Esophagus squamous epithelium (tissue), 5 donors: ENCODE measurements around the gene SAPCD2. TPM values are rescaled to one million over a fixed set of nuclear protein-coding genes. Genes with fewer than 3 reads are reported as not detected.

Experiments used
- DNase-seq: peaks from one replicate; lab custom pipeline; 2025; lab: John Stamatoyannopoulos, UW
- H3K27ac ChIP-seq, 4 donors: fragments of 200-600 bp; sonication (generic); one replicate each; pipeline ENCODE4 v1.5.1; 2016 to 2019; ENCODE audit warnings: mild to moderate bottlenecking in 1 of 4
- H3K27me3 ChIP-seq, 4 donors: fragments of 200-600 bp; sonication (generic); 1 replicate in 3 of 4; 2 replicates in 1 of 4; pipeline versions ENCODE4 v1.5.1 to v1.6.0; 2017 to 2021; ENCODE audit warnings: antibody characterized with exemption in 1 of 4
- H3K36me3 ChIP-seq, 3 donors: fragments of 200-600 bp; sonication (generic); one replicate each; pipeline ENCODE4 v1.5.1; 2016 to 2019
- H3K4me1 ChIP-seq, 3 donors: fragments of 200-600 bp; sonication (generic); one replicate each; pipeline ENCODE4 v1.5.1; 2017 to 2019
- H3K4me3 ChIP-seq, 4 donors: fragments of 200-600 bp; sonication (generic); 1 replicate in 3 of 4; 2 replicates in 1 of 4; pipeline ENCODE4 v1.5.1; 2016 to 2019; ENCODE audit warnings: mild to moderate bottlenecking in 2 of 4, moderate library complexity in 1 of 4
- H3K9me3 ChIP-seq, 3 donors: fragments of 200-600 bp; sonication (generic); one replicate each; pipeline ENCODE4 v1.5.1; 2016 to 2019
- POLR2A ChIP-seq, 4 donors: fragments of 450-650 bp; IDR thresholded peaks; one replicate each; pipeline ENCODE4 v1.6.1; 2017; ENCODE audit warnings: antibody characterized with exemption in 4 of 4, mild to moderate bottlenecking in 4 of 4, moderate library complexity in 3 of 4
- WGBS, 2 donors: methylation state at CpG; one replicate each; pipeline ENCODE4 v1.1.5; 2018; 5-methylcytosine and 5-hydroxymethylcytosine counted together
- intact Hi-C: fragments of 100-400 bp; cut with DNase I; formaldehyde crosslinking; loops from one replicate; pipeline ENCODE4 v1.15.0; 2022
- total RNA-seq, 4 donors: library from RNA; depleted of rRNA; stranded (reverse); fragments of >200 nt; gene quantifications; one replicate each; pipeline ENCODE4 v1.1.0, GENCODE V29; 2016
- TF ChIP-seq, protein P1 (sequence below), 6 experiments: fragments of 450-650 bp in 4 of 6; fragments of 200-600 bp in 2 of 6; sonication (generic) in 2 of 6; IDR thresholded peaks; one replicate each; pipeline ENCODE4 v1.5.1; 2016 to 2019; ENCODE audit warnings: antibody characterized with exemption in 6 of 6, mild to moderate bottlenecking in 4 of 6, moderate library complexity in 4 of 6
- donor health status: DM: yes; HTN: yes; CAD: no.

Gene SAPCD2
- total RNA-seq, 4 donors from 2014 or later = 8.2 to 21.2 (median 14.7) TPM

DNA sequence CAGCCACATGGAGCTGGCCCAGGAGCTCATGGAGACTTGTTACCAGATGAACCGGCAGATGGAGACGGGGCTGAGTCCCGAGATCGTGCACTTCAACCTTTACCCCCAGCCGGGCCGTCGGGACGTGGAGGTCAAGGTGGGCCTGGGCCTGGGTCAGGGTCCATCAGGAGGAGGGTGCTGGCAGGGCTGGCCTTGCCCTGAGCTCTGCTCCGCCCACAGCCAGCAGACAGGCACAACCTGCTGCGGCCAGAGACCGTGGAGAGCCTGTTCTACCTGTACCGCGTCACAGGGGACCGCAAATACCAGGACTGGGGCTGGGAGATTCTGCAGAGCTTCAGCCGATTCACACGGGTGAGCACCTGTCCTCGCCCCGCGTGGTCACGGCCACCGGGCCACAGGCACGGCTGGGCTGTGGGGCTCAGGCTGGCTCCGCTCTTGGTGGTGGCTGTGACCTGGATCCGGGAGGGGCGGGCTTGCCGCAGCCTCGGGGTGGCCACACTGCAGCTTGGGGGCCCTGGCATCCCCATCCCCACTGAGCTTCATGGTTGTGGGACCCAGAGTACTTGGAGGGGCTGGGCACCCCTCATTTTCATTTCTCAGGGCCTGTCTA lies 37.1 kb upstream of the SAPCD2 start:
- peaks cover 39 to 100% (median 45%) of the 10 kb centered on the region in 3 donors for H3K36me3 ChIP-seq

DNA sequence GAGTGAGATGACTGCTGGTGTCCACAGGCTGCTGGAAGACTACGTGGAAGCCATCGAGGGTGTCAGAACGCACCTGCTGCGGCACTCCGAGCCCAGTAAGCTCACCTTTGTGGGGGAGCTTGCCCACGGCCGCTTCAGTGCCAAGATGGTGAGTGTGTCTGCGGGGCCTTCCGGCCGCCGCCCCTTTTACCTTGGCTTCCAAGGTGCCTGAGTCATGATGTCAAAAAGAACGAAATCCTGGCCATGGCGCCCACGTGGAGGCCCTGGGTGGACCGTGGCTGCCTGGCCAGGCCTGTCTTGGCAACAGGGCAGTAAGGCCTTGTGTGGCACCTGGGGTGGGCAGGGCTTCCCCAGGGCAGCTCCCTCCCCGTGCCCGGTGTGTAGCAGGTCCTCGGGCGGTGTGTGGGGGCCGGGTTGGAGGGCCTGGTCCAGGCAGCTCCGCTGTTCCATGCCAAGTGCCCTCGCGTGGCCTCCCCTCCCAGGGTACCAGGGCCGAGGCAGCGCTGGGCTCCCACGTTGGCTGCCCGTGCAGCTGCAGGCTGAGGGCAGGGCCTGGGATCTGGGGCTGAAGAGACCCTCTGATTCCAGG lies 36.4 kb upstream of the SAPCD2 start:
- Histone ChIP-seq H3K36me3 (peaks cover 43 to 100% (median 47%) of the 10 kb centered on the region in 3 donors), H3K27ac (no peak overlapping the region), H3K27me3 (no peaks in the 10 kb centered on the region), H3K9me3 (no peaks in the 10 kb centered on the region), H3K4me3 (no peak overlapping the region), H3K4me1 (peaks cover 0 to 4% (median 0%) of the 10 kb centered on the region in 3 donors)
- 53 to 77% methylated on average over 7 to 8 of the region's 27 CpGs for WGBS, 2 donors
- DNase-seq = no peak
- intact Hi-C loops = no loop called here
- TF ChIP-seq, protein P1, sequence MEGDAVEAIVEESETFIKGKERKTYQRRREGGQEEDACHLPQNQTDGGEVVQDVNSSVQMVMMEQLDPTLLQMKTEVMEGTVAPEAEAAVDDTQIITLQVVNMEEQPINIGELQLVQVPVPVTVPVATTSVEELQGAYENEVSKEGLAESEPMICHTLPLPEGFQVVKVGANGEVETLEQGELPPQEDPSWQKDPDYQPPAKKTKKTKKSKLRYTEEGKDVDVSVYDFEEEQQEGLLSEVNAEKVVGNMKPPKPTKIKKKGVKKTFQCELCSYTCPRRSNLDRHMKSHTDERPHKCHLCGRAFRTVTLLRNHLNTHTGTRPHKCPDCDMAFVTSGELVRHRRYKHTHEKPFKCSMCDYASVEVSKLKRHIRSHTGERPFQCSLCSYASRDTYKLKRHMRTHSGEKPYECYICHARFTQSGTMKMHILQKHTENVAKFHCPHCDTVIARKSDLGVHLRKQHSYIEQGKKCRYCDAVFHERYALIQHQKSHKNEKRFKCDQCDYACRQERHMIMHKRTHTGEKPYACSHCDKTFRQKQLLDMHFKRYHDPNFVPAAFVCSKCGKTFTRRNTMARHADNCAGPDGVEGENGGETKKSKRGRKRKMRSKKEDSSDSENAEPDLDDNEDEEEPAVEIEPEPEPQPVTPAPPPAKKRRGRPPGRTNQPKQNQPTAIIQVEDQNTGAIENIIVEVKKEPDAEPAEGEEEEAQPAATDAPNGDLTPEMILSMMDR (IDR thresholded peaks at IDR 0.05) = no peak
- no peak for TF ChIP-seq POLR2A (IDR thresholded peaks at IDR 0.05)

More for the DNA sequence above, 37.1 kb upstream of the SAPCD2 start:
- no peaks in the 10 kb centered on the region for H3K27me3 ChIP-seq
- H3K4me1 ChIP-seq = peaks cover 0 to 4% (median 0%) of the 10 kb centered on the region in 3 donors
- DNase-seq = no peak
- TF ChIP-seq, protein P1 (IDR thresholded peaks at IDR 0.05) = no peak
- TF ChIP-seq POLR2A (IDR thresholded peaks at IDR 0.05) = no peak
- H3K4me3 ChIP-seq = no peak overlapping the region
- no peak overlapping the region for H3K27ac ChIP-seq
- 94% methylated on average over 6 of the region's 27 CpGs; no CpG with 5 or more reads in 1 of the 2 donors for WGBS, 2 donors
- no peaks in the 10 kb centered on the region for H3K9me3 ChIP-seq
- intact Hi-C loops = no loop called here

DNA sequence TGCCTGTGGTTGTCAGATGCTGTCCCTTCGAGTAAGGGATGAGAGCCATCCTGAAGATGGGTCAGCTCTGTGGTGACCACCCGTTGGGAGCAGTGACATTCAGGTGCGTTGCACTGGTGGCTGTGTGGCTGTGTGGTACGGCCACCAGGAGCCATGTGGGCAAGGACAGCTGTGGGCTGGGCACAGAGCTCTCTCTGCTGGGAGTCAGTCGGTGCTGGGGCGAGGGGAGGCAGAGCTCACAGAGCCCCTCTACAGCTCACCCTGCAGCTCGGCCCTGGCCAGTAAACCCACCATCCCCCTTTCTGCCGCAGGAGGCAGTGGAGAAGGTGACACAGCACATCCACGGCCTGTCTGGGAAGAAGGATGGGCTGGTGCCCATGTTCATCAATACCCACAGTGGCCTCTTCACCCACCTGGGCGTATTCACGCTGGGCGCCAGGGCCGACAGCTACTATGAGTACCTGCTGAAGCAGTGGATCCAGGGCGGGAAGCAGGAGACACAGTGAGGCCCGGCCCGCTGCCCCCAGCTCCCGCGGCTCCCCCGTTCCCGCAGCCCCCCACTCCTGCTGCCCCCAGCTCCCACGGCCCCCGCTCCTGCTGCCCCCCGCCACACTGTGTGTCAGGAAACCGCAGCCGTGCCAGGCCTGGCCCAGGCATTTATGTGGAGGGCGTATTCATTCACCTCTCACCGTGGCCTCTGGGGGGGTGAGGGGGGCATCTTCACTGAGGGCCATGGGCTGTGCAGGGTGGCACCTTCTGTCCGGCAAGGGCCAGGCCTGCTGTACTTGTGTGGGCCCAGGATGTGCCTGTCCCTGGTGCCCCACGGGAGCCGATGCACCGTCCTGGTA lies 35.7 kb upstream of the SAPCD2 start:
- no peak for DNase-seq
- peaks cover 50 to 100% (median 51%) of the 10 kb centered on the region in 3 donors for H3K36me3 ChIP-seq
- no peaks in the 10 kb centered on the region for H3K27me3 ChIP-seq
- peaks cover 0 to 4% (median 0%) of the 10 kb centered on the region in 3 donors for H3K4me1 ChIP-seq
- H3K9me3 ChIP-seq = no peaks in the 10 kb centered on the region
- intact Hi-C loops = no loop called here
- H3K27ac ChIP-seq = no peak overlapping the region
- no peak overlapping the region for H3K4me3 ChIP-seq
- no peak for TF ChIP-seq POLR2A (IDR thresholded peaks at IDR 0.05)
- TF ChIP-seq, protein P1 (IDR thresholded peaks at IDR 0.05) = no peak
- WGBS, 2 donors = 85% methylated on average over 4 of the region's 31 CpGs; no CpG with 5 or more reads in 1 of the 2 donors

DNA sequence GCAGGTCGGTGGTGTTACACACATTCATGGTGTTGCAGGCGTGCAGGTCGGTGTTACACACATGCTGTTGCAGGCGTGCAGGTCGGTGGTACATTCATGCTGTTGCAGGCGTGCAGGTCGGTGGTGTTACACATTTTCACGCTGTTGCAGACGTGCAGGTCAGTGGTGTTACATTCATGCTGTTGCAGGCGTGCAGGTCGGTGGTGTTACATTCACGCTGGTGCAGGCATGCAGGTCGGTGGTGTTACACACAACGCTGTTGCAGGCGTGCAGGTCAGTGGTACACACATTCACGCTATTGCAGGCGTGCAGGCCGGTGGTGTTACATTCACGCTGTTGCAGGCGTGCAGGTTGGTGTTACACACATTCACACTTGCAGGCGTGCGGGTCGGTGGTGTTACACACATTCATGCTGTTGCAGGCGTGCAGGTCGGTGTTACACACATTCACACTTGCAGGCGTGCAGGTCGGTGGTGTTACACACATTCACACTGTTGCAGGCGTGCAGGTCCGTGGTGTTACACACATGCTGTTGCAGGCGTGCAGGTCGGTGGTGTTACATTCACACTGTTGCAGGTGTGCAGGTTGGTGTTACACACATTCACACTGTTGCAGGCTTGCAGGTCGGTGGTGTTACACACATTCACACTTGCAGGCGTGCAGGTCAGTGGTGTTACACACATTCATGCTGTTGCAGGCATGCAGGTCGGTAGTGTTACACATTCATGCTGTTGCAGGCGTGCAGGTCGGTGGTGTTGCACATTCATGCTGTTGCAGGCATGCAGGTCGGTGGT lies 33.0 kb upstream of the SAPCD2 start:
- no peaks in the 10 kb centered on the region for H3K27me3 ChIP-seq
- TF ChIP-seq POLR2A (IDR thresholded peaks at IDR 0.05) = no peak
- TF ChIP-seq, protein P1 (IDR thresholded peaks at IDR 0.05) = no peak
- no peaks in the 10 kb centered on the region for H3K9me3 ChIP-seq
- no peak overlapping the region for H3K4me3 ChIP-seq
- no peak for DNase-seq
- intact Hi-C loops = no loop called here
- H3K36me3 ChIP-seq = peaks cover 53 to 100% (median 56%) of the 10 kb centered on the region in 3 donors
- no peak overlapping the region for H3K27ac ChIP-seq
- 86 to 90% methylated on average over 26 to 29 of the region's 37 CpGs for WGBS, 2 donors
- peaks cover 0 to 4% (median 0%) of the 10 kb centered on the region in 3 donors for H3K4me1 ChIP-seq
